ENCODE data around the gene PDE11A.

GRCh38 chr2:177693658-177694339, 378.8 kb downstream of the PDE11A start:
- no peak for TF ChIP-seq CTCF (IDR thresholded peaks at IDR 0.05; ENCODE audit: borderline replicate concordance, extremely low read depth, low read length, poor library complexity, severe bottlenecking)
- no peak for TF ChIP-seq EZH2 (IDR thresholded peaks at IDR 0.05; ENCODE audit: borderline replicate concordance, low read depth, low read length, severe bottlenecking)

All from DND-41 (cell line).